Astrocyte (in vitro differentiated cells and primary cell): ENCODE measurements around the gene OSBPL2. TPM values are rescaled to one million over a fixed set of nuclear protein-coding genes. Genes with fewer than 3 reads are reported as not detected.

Source experiments
- DNase-seq: peaks from one replicate; pipeline ENCODE4 v3.0.0-alpha.2; 2010; ENCODE audit warnings: low read depth
- FAIRE-seq: peaks from 2 replicates; lab custom pipeline; 2011; peaks lifted over from hg19 to GRCh38; lab: Jason Lieb, UNC
- H2AFZ ChIP-seq: 2 replicates; pipeline ENCODE4 v1.6.0; 2012; ENCODE audit warnings: low read depth, low read length, inconsistent platforms
- H3K27ac ChIP-seq: 2 replicates; pipeline ENCODE4 v1.5.1; 2011; ENCODE audit warnings: low read depth, low read length, inconsistent platforms
- H3K27me3 ChIP-seq: 2 replicates; pipeline ENCODE4 v1.6.0; 2011; ENCODE audit warnings: low read length, inconsistent platforms; ENCODE audit not compliant: insufficient read depth
- H3K36me3 ChIP-seq: 2 replicates; pipeline ENCODE4 v1.5.1; 2011; ENCODE audit warnings: low read length, inconsistent platforms; ENCODE audit not compliant: insufficient read depth
- H3K4me1 ChIP-seq: 2 replicates; pipeline ENCODE4 v1.5.1; 2011; ENCODE audit warnings: low read length, inconsistent platforms; ENCODE audit not compliant: insufficient read depth
- H3K4me2 ChIP-seq: 2 replicates; pipeline ENCODE4 v1.6.0; 2012; ENCODE audit warnings: low read length, inconsistent platforms
- H3K4me3 ChIP-seq: 2 replicates; pipeline ENCODE4 v1.5.1; 2011; ENCODE audit warnings: low read depth, mild to moderate bottlenecking, low read length, inconsistent platforms; ENCODE audit not compliant: insufficient read depth
- H3K79me2 ChIP-seq: 2 replicates; pipeline ENCODE4 v1.6.0; 2012; ENCODE audit warnings: mild to moderate bottlenecking, low read length, inconsistent platforms; ENCODE audit not compliant: insufficient read depth
- H3K9ac ChIP-seq: 2 replicates; pipeline ENCODE4 v1.6.0; 2012; ENCODE audit warnings: mild to moderate bottlenecking, low read length, inconsistent platforms
- H3K9me3 ChIP-seq: 2 replicates; pipeline ENCODE4 v1.5.1; 2012; ENCODE audit warnings: low read depth, mild to moderate bottlenecking, low read length, inconsistent platforms; ENCODE audit not compliant: insufficient read depth
- H4K20me1 ChIP-seq: 2 replicates; pipeline ENCODE4 v1.6.0; 2012; ENCODE audit warnings: low read length, inconsistent platforms; ENCODE audit not compliant: insufficient read depth
- H3K27ac Mint-ChIP-seq: one replicate; pipeline ENCODE4 v1.8.0; 2021; ENCODE audit warnings: mild to moderate bottlenecking, mixed read lengths; ENCODE audit not compliant: unreplicated experiment
- H3K27me3 Mint-ChIP-seq: one replicate; pipeline ENCODE4 v1.8.0; 2021; ENCODE audit warnings: low read depth, mixed read lengths; ENCODE audit not compliant: unreplicated experiment
- H3K36me3 Mint-ChIP-seq: one replicate; pipeline ENCODE4 v1.8.0; 2021; ENCODE audit warnings: low read depth, mixed read lengths; ENCODE audit not compliant: unreplicated experiment
- H3K4me1 Mint-ChIP-seq: one replicate; pipeline ENCODE4 v1.8.0; 2021; ENCODE audit warnings: low read depth, mixed read lengths; ENCODE audit not compliant: unreplicated experiment
- H3K4me3 Mint-ChIP-seq: one replicate; pipeline ENCODE4 v1.8.0; 2021; ENCODE audit warnings: mild to moderate bottlenecking, moderate library complexity, mixed read lengths; ENCODE audit not compliant: unreplicated experiment
- H3K9me3 Mint-ChIP-seq: one replicate; pipeline ENCODE4 v1.8.0; 2021; ENCODE audit warnings: mild to moderate bottlenecking, mixed read lengths; ENCODE audit not compliant: unreplicated experiment
- EZH2 ChIP-seq: IDR thresholded peaks from 2 replicates; pipeline ENCODE4 v1.6.1; 2012; ENCODE audit warnings: mild to moderate bottlenecking, low read length, inconsistent platforms; ENCODE audit not compliant: insufficient read depth
- total RNA-seq: library from RNA; stranded (reverse); gene quantifications from 2 replicates; pipeline ENCODE4 v1.2.1, GENCODE V29; 2021
- TF ChIP-seq, protein P1 (sequence below): IDR thresholded peaks from 2 replicates; pipeline ENCODE4 v1.5.1; 2011; ENCODE audit warnings: low read depth, mild to moderate bottlenecking, inconsistent platforms, low read length, moderate library complexity; ENCODE audit not compliant: insufficient read depth

OSBPL2 gene
- total RNA-seq, 1 donor from 2014 or later = 60.3 TPM

DNA sequence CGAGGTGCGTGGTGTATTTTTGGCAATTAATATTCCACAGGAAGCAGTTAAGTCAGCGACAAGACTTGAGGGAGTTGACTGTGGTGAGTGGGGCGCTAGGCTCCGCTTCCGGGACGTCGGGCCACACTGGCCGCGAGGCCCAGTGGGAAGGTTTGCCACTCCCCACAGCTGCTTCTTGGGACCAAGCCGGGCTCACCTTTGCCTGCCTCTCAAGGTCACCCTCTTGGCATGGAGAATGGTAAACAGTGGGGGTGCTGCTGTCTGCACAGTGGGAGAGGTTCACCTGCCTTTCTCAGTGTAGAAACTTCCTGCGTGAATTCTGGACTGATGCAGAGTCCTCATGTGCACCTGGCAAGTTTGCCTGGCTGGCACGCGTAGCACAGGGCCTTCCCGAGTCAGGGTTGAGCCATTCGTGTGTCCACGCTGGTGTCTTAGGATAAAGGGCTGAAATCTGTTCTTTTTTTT, 6.4 kb downstream of the OSBPL2 start:
- no peak for FAIRE-seq
- Mint-ChIP-seq H3K4me1 (peaks cover 8% of the 10 kb centered on the region), H3K4me3 (no peak overlapping the region), H3K9me3 (no peaks in the 10 kb centered on the region), H3K27ac (no peak overlapping the region), H3K27me3 (no peaks in the 10 kb centered on the region), H3K36me3 (peaks cover 14% of the 10 kb centered on the region)
- H3K4me3 ChIP-seq = no peak overlapping the region
- H3K27me3 ChIP-seq = no peaks in the 10 kb centered on the region
- H3K27ac ChIP-seq = no peak overlapping the region
- TF ChIP-seq, protein P1, sequence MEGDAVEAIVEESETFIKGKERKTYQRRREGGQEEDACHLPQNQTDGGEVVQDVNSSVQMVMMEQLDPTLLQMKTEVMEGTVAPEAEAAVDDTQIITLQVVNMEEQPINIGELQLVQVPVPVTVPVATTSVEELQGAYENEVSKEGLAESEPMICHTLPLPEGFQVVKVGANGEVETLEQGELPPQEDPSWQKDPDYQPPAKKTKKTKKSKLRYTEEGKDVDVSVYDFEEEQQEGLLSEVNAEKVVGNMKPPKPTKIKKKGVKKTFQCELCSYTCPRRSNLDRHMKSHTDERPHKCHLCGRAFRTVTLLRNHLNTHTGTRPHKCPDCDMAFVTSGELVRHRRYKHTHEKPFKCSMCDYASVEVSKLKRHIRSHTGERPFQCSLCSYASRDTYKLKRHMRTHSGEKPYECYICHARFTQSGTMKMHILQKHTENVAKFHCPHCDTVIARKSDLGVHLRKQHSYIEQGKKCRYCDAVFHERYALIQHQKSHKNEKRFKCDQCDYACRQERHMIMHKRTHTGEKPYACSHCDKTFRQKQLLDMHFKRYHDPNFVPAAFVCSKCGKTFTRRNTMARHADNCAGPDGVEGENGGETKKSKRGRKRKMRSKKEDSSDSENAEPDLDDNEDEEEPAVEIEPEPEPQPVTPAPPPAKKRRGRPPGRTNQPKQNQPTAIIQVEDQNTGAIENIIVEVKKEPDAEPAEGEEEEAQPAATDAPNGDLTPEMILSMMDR = no peak
- TF ChIP-seq EZH2 = no peak
- DNase-seq = no peak
- no peak overlapping the region for H3K4me2 ChIP-seq
- H3K9ac ChIP-seq = no peak overlapping the region
- no peaks in the 10 kb centered on the region for H3K9me3 ChIP-seq
- H3K79me2 ChIP-seq = peaks cover 84% of the 10 kb centered on the region
- H2AFZ ChIP-seq = no peak overlapping the region
- H3K4me1 ChIP-seq = peaks cover under 1% of the 10 kb centered on the region
- no peaks in the 10 kb centered on the region for H3K36me3 ChIP-seq
- peaks cover 94% of the 10 kb centered on the region for H4K20me1 ChIP-seq

- H3K4me1 ChIP-seq = no peaks in the 10 kb centered on the region
- no peaks in the 10 kb centered on the region for H3K27me3 ChIP-seq
- no peak overlapping the region for H2AFZ ChIP-seq
- H3K9me3 ChIP-seq = no peaks in the 10 kb centered on the region
- no peak overlapping the region for H3K4me2 ChIP-seq
- Mint-ChIP-seq H3K27ac (no peak overlapping the region), H3K36me3 (peaks cover 11% of the 10 kb centered on the region), H3K9me3 (no peaks in the 10 kb centered on the region), H3K4me1 (peaks cover 7% of the 10 kb centered on the region), H3K4me3 (no peak overlapping the region), H3K27me3 (no peaks in the 10 kb centered on the region)
- peaks cover 92% of the 10 kb centered on the region for H4K20me1 ChIP-seq
- DNase-seq (no peak), FAIRE-seq (no peak)
- H3K4me3 ChIP-seq = no peak overlapping the region
- no peak overlapping the region for H3K9ac ChIP-seq
- H3K27ac ChIP-seq = no peak overlapping the region
- H3K36me3 ChIP-seq = no peaks in the 10 kb centered on the region
- TF ChIP-seq, protein P1 = no peak
- no peak for TF ChIP-seq EZH2
- H3K79me2 ChIP-seq = peaks cover 81% of the 10 kb centered on the region
Observed at GRCh38 chr20:62245911-62246280, 7.6 kb downstream of the OSBPL2 start.

- peaks cover 92% of the 10 kb centered on the region for H4K20me1 ChIP-seq
- H3K4me3 Mint-ChIP-seq = no peak overlapping the region
Observed at GRCh38 chr20:62246431-62246830, 8.1 kb downstream of the OSBPL2 start.

More at GRCh38 chr20:62246431-62246830, 8.1 kb downstream of the OSBPL2 start:
- Histone ChIP-seq H3K4me3 (no peak overlapping the region), H3K9me3 (no peaks in the 10 kb centered on the region), H3K27me3 (no peaks in the 10 kb centered on the region), H3K4me2 (no peak overlapping the region), H3K27ac (no peak overlapping the region), H3K4me1 (no peaks in the 10 kb centered on the region), H3K9ac (no peak overlapping the region), H3K79me2 (peaks cover 78% of the 10 kb centered on the region), H3K36me3 (no peaks in the 10 kb centered on the region), H2AFZ (no peak overlapping the region)
- no peak for DNase-seq
- Mint-ChIP-seq H3K36me3 (peaks cover 9% of the 10 kb centered on the region), H3K4me1 (peaks cover 7% of the 10 kb centered on the region), H3K27me3 (no peaks in the 10 kb centered on the region), H3K9me3 (no peaks in the 10 kb centered on the region), H3K27ac (no peak overlapping the region)
- no peak for FAIRE-seq
- no peak for TF ChIP-seq EZH2
- TF ChIP-seq, protein P1 = no peak
